Psoas muscle (tissue), 8 donors: ENCODE data around the gene TCFL5. TPM values are rescaled to one million over a fixed set of nuclear protein-coding genes. Genes with fewer than 3 reads are reported as not detected.

Source experiments
- ATAC-seq, 4 donors: fragments of 200-7000 bp; cut with Tn5 transposase; one replicate each; pipeline ENCODE4 v1.9.1; 2020; ENCODE audit warnings: moderate library complexity in 3 of 4, mild to moderate bottlenecking in 2 of 4
- DNase-seq, 2 donors: peaks; one replicate each; pipeline ENCODE4 v3.0.0-alpha.2; 2020
- H3K27ac ChIP-seq: fragments of 200-600 bp; one replicate; pipeline ENCODE4 v1.8.0; 2022
- H3K27me3 ChIP-seq, 3 donors: fragments of 200-600 bp in 1 of 3; one replicate each; pipeline versions ENCODE4 v1.6.1 to v1.8.0; 2013 to 2022; ENCODE audit warnings: low read length in 2 of 3, mild to moderate bottlenecking in 2 of 3, moderate library complexity in 1 of 3; ENCODE audit not compliant: insufficient read depth in 3 of 3
- H3K36me3 ChIP-seq, 2 donors: fragments of 200-600 bp in 1 of 2; one replicate each; pipeline versions ENCODE4 v1.6.1 to v1.8.0; 2013 to 2022; ENCODE audit warnings: low read depth in 1 of 2, mild to moderate bottlenecking in 1 of 2, moderate library complexity in 1 of 2; ENCODE audit not compliant: insufficient read depth in 1 of 2
- H3K4me1 ChIP-seq: fragments of 200-600 bp; one replicate; pipeline ENCODE4 v1.8.0; 2022
- H3K4me3 ChIP-seq: fragments of 200-600 bp; one replicate; pipeline ENCODE4 v1.8.0; 2022; ENCODE audit warnings: mild to moderate bottlenecking
- H3K9me3 ChIP-seq: fragments of 200-600 bp; one replicate; pipeline ENCODE4 v1.8.0; 2022
- CTCF ChIP-seq: fragments of 200-600 bp; IDR thresholded peaks from one replicate; pipeline ENCODE4 v1.8.0; 2022; ENCODE audit warnings: antibody characterized with exemption
- WGBS, 3 donors: extraction: QIAGEN DNeasy Blood & Tissue Kit; methylation state at CpG; one replicate each; pipeline versions ENCODE4 v1.1.6 to v1.1.7; 2013; 5-methylcytosine and 5-hydroxymethylcytosine counted together
- intact Hi-C, 2 donors: fragments of 100-400 bp; cut with DNase I; formaldehyde crosslinking; loops; one replicate each; pipeline versions ENCODE4 v1.11.0 to v1.14.2; 2022
- polyA plus RNA-seq, 3 donors: library from polyadenylated mRNA; stranded (reverse); fragments of 200-250 nt; gene quantifications; one replicate each; pipeline ENCODE4 v1.2.3, GENCODE V29; 2013
- total RNA-seq, 4 donors: library from RNA; stranded (reverse); fragmentation: NEBNext Ultra II Directional in 2 of 4; extraction: Animal tissue kit (Norgen Biotek cat#: 25700) in 2 of 4; gene quantifications; one replicate each; pipeline versions ENCODE4 v1.2.1 to v1.2.4, GENCODE V29; 2021 to 2023
- donor health status: healthy with polysubstance abuse.
- donor health status: DM: no; HTN: no; CAD: no; lungs with moderate emphysema.
- donor health status: Bipolar disorder and iron deficiency.
- donor health status: healthy.
- donor health status: DM: yes; HTN: yes; CAD: no.
- donor health status: DM: no; HTN: no; CAD: no.
- donor health status: DM: no; HTN: no; CAD: no.
- donor health status: DM: yes; HTN: yes; CAD: no.

TCFL5 gene
- total and polyA plus RNA-seq, 7 donors: 2.3 to 5.2 (median 3.9) TPM

GRCh38 chr20:62824476-62825332 is 36.9 kb downstream of the TCFL5 start:
- no peak for TF ChIP-seq CTCF
- DNase-seq (no peak), ATAC-seq (no peak)
- Histone ChIP-seq H3K36me3 (no peaks in the 10 kb centered on the region), H3K4me1 (no peaks in the 10 kb centered on the region), H3K27me3 (peaks cover 0 to 19% (median 2%) of the 10 kb centered on the region in 3 donors), H3K27ac (no peak overlapping the region), H3K9me3 (no peaks in the 10 kb centered on the region), H3K4me3 (no peak overlapping the region)
- intact Hi-C loops: no loop called here
- 30 to 56% (median 32%) methylated on average over 23 to 33 of the region's 36 CpGs for WGBS, 3 donors

- H3K27ac ChIP-seq: no peak overlapping the region
Measured at GRCh38 chr20:62823688-62824475, 37.7 kb downstream of the TCFL5 start.

GRCh38 chr20:62822788-62823651 is 38.6 kb downstream of the TCFL5 start:
- Histone ChIP-seq H3K9me3 (no peaks in the 10 kb centered on the region), H3K27ac (no peak overlapping the region), H3K4me3 (no peak overlapping the region), H3K36me3 (no peaks in the 10 kb centered on the region), H3K27me3 (peaks cover 0 to 36% (median 9%) of the 10 kb centered on the region in 3 donors), H3K4me1 (peaks cover 6% of the 10 kb centered on the region)
- 87 to 93% (median 88%) methylated on average over 23 to 24 of the region's 24 CpGs for WGBS, 3 donors
- no peak for ATAC-seq
- DNase-seq: no peak
- intact Hi-C loops: no loop called here
- TF ChIP-seq CTCF: no peak

More at GRCh38 chr20:62823688-62824475, 37.7 kb downstream of the TCFL5 start:
- DNase-seq: no peak
- intact Hi-C loops: no loop called here
- peaks cover 2% of the 10 kb centered on the region for H3K4me1 ChIP-seq
- no peak for TF ChIP-seq CTCF
- 87 to 91% (median 87%) methylated on average over 37 to 38 of the region's 38 CpGs for WGBS, 3 donors
- no peak for ATAC-seq
- H3K27me3 ChIP-seq: peaks cover 0 to 28% (median 2%) of the 10 kb centered on the region in 3 donors
- no peaks in the 10 kb centered on the region for H3K9me3 ChIP-seq
- no peaks in the 10 kb centered on the region for H3K36me3 ChIP-seq
- no peak overlapping the region for H3K4me3 ChIP-seq

- no peak for TF ChIP-seq CTCF
Measured at GRCh38 chr20:62822239-62822787, 39.3 kb downstream of the TCFL5 start.

More at GRCh38 chr20:62822239-62822787, 39.3 kb downstream of the TCFL5 start:
- DNase-seq (no peak), ATAC-seq (no peak)
- peaks cover 0 to 43% (median 15%) of the 10 kb centered on the region in 3 donors for H3K27me3 ChIP-seq
- no peak overlapping the region for H3K27ac ChIP-seq
- WGBS, 3 donors: 79 to 92% (median 80%) methylated on average over 6 to 7 of the region's 7 CpGs
- no peaks in the 10 kb centered on the region for H3K9me3 ChIP-seq
- peaks cover 6% of the 10 kb centered on the region for H3K4me1 ChIP-seq
- intact Hi-C loops: no loop called here
- H3K36me3 ChIP-seq: no peaks in the 10 kb centered on the region
- no peak overlapping the region for H3K4me3 ChIP-seq
